ENCODE results near the gene NEUROD2.

NEUROD2 gene

DNA sequence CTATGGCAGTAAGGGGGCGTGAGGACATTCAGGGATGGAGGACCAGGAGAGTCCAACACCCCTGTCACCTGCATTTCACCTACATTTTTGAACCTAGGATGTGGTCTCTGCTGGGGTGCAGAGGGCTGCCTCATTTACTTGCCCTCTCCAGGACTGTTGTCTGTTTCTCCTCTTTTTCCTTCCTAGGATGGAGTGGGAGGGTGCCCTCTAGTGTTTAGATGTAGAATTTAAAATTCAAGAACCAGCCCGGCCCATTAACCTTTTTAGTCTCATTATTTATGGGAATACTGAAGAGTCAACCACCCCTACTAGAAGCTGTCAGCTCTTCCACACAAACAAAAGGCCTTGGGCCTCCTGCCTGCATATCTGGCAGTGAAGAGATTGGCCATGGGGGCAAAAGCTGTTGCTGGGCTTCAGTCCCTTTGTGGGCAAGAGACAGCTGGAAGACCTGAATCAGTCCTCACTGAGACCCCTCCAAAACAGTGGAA, 26.7 kb upstream of the NEUROD2 start:
- DNase-seq, result peak; percentile 44 to 75

DNA sequence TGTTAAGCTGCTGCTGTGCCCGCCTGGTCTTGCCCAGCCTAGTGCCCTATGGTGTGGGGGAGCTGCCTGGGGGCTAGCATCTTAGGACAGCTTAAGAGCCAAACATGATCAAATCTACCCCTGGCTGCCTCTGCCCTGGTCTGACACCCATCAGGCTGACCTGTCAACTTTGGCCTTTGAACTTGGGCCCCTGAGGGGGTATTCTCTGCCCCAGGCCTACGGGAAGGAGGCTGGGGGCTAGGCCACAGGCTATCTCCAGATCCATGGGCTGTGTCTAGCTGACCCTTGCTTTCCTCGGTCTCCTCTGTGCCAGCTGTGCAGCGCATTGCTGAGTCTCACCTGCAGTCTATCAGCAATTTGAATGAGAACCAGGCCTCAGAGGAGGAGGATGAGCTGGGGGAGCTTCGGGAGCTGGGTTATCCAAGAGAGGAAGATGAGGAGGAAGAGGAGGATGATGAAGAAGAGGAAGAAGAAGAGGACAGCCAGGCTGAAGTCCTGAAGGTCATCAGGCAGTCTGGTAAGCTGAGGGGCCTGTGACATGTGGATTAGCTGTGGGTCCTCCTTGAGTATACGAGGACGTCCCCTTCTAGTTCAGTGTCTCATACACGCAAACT, 26.0 kb upstream of the NEUROD2 start:
- DNase-seq, result no peak

DNA sequence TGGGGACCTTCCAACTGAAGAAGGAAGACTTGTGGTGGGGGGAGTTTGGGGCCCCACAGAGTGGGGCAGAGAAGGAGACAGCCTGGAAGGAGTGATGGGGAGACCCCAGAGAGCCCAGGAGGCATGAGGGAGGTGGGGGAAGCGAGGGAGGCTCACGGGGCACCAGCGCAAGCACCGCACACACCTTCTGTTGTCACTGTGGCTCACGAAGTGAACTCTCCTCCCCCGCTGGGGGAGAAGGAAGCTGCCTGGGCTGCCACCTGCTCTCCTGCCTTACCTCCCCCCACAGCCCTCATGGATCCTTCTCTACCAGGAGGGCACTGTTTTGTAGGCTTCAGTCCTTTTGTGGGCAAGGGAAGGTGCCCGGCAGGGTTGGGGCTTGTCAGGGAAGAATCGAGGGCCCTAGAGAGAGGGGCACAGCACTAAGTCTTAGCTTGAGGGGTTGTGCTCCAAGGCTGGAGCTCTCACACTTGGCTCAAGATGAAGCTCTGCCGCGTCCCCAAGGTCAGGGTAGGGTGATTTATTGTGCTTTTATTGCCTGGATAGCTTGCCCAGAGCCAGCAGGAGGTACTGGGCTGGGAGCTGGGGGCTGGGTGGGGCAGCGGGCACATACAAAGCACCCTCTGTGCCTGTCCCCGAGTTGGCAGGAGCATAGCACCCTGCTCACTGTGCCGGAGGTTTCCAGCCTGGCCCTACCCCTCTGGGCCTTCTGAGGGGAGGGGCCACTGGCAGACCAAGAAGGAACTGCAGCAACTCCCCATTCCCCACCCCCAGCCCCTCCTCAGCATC, 24.6 kb upstream of the NEUROD2 start:
- peak in 1 of 2 experiments; percentile 67 for DNase-seq

DNA sequence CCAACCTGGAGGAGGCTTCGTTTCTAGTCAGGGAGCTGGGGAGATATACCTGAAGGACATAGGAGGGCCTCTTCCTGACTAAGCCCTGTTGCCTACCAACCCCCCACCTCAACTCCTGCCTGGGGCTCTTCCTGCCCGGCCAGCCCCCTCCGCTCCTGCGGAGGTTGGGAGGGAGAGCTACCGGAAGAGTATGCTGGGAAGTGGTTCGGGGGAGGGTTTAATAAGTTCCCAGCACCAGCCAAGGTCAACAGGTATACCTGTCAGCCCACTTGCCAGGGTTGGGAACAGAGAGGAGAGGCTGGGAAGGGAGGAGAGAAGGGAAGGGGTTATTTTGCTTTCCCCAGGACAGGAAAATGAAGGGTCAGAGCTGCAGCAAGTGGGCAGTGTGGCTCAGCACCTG, 23.7 kb upstream of the NEUROD2 start:
- peak; percentile 41 to 78 for DNase-seq

DNA sequence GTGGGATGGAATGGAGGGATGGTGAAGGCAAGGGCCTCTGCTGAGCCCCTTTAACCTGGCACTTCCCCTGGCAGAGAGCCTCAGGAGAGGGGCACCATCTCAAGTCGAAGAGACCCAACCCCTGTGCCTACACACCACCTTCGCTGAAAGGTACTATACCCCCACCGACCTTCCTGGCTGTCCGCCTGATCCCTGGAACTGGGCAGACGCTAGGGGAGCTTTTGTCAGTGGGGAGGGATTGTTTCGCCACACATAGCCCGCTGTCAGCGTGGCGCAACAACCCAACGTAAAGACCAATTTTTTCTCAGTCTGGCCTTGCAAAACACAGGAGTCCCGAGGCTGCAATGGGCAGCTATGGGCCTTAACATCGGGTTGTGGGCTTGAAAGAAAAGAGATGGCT, 22.2 kb upstream of the NEUROD2 start:
- no peak for DNase-seq

DNA sequence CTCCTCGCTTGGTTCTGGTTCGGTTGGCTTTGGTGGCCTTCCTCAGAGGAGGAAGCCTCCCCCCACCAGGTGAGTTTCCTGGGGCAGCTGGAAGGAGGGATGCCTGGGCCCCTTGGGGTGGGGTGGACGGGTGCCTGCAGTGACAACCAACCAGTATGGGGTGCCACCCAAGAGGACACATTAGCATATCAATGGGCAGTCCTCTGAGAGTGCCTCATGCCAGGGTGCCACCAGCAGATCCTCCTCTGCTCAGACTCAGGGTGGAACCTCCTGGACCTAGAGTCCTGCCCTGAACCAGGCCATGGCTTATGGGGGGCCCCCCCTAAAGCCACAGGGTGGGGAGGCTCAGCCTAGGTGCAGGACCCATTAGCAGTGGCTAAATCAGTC, 21.8 kb upstream of the NEUROD2 start:
- no peak for DNase-seq

DNA sequence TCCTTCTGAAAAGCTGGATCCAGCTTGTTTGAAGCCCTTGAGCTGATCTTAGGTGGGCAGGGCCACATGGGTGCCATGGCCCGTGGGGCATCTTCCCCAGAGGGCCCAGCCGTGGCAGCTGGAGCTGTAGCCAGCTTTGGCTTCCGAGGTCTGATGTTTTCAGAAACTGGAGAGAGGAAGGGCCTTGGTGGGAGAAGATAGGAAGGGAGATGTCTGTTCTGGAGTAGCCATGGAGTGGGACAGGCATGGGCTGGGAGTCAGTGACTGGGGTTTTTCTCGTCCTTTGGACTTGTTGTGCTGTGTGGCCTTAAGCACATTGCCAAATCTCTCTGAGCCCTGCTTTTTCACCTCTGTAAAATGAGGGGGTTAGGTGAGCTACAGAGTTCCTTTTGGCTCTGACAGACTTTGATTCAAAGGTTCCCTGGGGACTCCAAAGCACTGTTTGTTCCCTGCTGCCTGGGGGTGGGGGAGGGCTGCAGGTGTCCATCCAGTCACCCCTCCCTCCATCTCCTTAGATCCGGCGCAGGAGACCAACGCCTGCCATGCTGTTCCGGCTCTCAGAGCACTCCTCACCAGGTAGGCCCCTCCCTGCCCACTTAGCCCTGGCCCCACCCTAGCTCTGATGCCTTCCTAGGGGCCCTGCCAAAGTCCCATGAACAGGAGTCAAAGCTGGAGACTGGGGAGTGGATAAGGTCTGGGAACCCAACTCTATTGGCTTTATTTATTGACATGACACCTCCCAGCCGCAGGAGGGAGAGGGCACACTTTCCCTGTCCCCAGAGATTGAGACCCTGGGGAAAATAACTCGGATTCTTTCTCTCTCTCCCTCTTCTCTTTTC, 21.2 kb upstream of the NEUROD2 start:
- peak in 1 of 2 experiments; percentile 54 for DNase-seq

DNA sequence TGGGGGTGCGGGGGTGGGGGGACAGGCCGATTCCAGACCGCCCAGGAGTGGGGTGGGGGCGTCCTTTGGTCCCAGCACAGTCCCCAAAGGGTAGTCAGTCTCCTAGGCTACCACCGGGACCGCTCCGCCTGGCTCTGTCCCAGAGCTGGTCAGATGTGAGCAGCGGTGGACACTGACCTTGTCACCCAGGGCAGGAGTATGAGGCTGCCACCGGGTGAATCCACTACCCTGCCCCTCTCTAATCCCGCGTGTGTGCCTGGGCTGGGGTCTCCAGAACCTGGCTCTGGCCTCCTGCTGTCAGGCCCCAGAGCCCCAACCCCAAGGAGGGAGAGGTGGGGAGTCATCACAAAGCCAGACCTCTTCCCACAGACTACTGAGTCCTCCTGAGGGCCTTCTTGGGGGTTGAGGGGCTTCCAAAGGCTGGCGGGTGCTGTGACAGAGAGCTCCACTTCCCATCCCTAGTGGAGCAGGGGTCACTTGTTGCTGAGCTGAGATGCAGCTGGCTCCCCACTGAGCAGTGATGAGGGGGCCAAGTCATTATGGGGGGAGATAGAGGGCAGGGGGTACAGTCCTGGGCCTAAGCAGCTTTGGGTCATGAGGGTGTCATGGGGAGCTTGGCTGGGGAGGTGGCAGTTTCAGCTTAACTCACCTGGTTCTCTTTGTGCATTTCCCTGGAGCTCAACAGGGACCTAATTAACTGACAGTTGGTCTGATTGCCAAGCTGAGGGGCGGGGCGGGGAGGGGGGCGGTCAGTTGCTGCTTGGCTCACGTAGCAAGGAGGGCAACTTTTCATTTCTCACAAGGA, 20.2 kb upstream of the NEUROD2 start:
- peak in 1 of 2 experiments; percentile 63 for DNase-seq

DNA sequence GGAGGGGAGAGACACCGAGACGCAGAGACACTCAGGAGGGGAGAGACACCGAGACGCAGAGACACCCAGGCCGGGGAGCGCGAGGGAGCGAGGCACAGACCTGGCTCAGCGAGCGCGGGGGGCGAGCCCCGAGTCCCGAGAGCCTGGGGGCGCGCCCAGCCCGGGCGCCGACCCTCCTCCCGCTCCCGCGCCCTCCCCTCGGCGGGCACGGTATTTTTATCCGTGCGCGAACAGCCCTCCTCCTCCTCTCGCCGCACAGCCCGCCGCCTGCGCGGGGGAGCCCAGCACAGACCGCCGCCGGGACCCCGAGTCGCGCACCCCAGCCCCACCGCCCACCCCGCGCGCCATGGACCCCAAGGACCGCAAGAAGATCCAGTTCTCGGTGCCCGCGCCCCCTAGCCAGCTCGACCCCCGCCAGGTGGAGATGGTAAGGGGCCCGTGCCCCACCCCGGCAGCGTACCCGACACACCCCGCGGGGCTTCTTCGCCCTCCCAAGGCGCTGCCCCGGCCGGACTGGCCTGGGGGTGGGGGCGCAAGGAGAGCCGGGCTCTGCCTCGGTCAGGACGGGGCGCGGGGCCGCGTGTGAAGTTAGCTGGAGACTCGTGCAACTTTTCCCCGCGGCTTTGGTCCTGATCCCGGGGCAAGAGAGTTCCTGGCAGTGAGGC, 19.5 kb upstream of the NEUROD2 start:
- DNase-seq, result no peak

DNA sequence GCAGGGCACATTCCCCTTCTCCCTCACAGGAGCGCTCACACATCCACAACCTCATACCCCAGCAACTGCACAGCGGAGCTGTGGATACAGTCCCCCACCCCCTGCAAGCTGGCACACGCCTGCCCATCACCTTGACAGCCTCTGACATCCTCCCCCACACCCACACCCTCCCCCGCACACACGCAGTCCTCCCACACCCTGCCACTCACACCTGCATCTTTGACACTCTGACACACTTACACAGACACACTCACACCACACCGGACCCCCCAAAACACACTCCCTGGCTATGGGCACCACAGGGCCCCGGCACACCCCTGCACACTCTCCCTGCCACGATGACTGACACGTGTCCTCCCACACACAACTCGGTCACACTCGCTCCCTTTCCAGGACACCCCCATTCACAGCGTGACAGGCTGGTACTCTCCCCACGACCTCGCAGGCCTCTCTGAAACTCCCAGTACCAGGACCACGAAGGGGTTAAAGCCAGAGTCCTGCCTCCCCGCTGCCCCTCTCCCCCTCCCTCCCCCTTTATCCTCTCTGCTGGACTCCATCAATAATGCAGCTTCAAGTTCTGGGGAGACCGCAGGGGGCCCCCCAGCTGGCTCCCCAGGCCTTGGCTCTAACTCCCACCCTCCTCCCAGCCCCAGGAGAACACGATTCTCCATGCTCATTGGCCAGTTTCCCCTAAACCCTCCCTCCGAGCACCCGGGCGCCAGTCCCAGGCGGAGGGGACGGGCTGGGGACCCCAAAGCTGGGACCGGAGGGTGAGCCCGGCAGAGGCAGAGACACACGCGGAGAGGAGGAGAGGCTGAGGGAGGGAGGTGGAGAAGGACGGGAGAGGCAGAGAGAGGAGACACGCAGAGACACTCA, 18.7 kb upstream of the NEUROD2 start, which contains the start of gene PPP1R1B:
TSS of gene PPP1R1B (plus strand) at position 782 of the 876 bp plus-strand sequence. CDS start 441 bp downstream, outside the sequence.
- peak in 1 of 2 experiments; percentile 65 for DNase-seq

DNA sequence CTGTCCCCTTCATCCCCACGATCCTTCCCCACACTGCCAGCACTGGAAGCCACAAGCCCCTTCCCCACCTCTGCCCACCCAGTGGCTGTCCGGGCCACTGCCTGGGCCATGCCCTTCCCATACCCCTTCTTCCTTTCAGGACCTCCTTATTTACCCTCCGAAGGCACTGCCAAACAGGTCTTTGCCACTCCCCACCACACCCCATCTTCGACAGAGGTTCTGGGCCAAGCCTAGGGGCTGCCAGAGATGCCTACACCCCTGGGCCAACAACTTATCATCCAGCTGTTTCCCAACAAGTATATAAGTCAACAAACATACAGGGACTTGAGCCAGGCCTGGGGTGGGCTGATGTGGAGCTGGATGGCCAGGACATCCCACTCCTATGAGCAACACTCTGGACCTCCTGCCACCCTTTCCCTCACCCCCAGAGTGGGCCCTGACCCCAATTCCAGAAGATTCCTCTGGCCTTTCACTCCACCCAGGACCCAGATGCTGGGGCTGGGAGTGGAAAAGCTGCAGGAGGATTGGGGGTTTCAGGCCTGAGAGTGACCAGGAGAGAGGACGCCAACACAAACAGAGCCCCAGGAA, 17.6 kb upstream of the NEUROD2 start:
- DNase-seq, result no peak

DNA sequence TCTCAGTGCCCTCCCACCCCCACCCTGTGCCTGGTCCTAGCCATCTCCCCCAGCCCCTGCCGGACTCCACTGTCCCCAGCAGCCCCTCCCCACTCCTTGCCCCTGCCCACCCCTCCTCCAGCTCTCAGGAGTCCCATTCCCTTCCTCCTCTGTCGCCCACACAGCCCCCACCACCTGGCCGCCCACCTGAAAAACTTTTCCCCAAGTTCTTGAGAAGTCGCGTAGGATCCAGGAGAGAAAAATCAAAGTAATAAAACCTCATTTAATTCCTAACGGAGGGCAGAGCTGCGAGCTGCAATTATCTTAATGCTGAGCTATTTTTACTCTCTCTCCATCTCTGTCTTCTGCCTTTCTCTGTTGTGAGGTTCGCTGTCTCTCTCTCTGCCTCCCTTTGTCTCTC, 16.6 kb upstream of the NEUROD2 start:
- DNase-seq, result no peak

DNA sequence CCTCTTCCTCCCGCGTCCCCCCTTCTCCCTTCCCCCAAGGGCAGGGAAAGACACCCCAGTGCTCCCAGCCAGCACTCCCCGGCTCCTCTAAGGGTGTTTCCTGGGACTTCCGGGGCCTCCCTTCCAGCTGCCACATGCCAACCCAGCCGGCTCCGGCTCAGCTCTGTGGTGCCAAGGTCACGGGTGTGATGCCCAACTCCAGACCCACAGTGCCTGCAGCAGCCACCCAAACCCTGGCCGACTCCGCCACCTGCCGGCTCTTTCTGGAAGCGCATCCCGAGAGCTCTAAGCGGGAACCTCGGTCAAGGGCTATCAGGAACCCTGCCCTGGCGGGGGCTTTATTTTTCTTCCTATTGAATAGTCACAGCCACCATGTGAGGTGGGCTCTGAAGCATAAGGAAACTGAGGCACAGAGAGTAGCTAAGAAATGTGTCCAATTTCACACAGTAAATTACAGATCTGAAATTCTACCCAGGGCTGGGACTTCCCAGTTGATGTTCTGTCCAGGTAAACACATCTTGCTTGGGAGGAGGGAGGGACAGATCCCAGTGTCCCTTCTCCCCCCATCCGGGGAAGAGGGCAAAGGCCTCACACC, 15.7 kb upstream of the NEUROD2 start:
- peak; percentile 80 to 85 for DNase-seq

DNA sequence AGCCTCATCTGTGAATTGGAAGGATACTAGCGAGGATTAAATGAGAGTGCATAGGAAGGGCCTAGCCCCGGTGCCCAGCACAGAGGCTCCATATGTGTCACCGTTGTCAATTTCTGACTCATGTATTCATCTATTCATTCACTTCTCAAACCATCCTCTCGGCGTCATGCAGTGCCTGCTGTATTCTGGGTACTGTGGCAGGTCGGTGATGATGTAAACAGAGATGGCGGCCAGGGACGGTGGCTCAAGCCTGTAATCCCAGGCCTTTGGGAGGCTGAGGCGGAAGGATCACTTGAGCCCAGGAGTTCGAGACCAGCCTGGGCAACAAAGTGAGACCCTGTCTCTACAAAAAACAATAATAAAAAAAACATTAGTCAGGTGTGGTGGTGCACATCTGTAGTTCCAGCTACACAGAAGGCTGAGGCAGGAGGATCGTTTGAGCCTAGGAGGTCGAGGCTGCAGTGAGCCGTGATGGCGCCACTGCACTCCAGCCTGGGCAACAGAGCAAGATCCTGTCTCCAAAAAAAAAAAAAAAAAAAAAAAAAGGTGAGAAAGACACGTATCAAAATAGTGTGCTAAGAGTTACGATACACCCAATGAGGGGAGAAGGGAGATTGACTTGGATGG, 14.8 kb upstream of the NEUROD2 start:
- DNase-seq, result peak in 1 of 2 experiments; percentile 41

DNA sequence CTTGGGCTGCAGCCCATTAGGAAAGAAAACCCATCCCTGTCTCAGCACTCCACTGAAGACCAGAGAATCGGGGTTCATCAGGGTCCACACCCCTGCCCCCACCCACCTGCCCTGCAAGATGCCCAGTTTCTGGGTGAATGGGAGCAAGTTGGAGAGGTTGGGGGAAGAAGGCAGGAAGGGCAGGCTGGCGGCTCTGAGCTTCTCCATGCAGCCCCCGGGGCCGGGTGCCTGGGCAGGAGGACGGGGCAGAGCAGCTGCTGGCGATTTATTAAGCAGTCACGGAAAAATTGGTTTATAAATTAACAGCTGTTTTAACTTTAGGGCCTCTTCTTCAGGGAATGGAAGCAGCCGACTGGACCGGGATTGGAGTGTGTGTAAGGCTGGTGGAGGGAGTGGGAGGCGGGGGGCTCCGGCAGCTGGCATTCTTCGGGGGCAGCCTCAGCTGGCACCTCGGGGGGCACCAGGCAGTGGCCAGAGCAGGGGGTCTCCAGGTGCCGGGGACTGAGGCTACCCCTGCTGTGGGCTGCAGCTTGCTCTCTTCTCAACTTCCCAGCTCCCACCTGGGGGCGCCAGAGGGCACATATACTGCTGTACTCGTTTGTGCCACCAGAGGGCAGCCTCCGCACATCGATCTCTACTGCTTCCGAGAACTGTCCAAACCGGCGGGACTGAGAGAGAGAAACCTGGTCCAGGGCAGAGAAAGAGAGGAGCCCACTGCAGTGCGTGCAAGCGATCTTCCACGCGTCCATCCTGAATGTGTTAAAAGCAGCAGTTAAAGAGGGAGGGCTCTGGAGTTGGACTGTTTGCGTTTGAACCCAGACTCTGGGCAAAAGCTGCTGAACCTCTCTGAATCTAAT, 14.0 kb upstream of the NEUROD2 start:
- peak; percentile 84 to 88 for DNase-seq

DNA sequence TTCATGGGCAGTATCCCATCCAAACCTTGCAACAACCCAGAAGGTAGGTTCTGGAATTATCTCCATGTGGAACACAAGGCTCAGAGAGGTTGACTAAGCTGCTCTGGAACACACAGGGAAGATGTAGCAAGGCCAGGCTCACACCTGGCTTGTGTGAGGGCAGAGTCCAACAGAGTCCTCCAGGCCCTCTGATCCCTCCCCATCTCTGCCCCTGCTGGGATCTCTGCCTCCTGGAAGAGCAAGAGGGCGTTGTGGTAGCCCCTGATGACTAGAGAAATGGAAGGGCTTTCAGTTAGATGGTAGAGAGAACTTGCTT, 12.0 kb upstream of the NEUROD2 start:
- no peak for DNase-seq

DNA sequence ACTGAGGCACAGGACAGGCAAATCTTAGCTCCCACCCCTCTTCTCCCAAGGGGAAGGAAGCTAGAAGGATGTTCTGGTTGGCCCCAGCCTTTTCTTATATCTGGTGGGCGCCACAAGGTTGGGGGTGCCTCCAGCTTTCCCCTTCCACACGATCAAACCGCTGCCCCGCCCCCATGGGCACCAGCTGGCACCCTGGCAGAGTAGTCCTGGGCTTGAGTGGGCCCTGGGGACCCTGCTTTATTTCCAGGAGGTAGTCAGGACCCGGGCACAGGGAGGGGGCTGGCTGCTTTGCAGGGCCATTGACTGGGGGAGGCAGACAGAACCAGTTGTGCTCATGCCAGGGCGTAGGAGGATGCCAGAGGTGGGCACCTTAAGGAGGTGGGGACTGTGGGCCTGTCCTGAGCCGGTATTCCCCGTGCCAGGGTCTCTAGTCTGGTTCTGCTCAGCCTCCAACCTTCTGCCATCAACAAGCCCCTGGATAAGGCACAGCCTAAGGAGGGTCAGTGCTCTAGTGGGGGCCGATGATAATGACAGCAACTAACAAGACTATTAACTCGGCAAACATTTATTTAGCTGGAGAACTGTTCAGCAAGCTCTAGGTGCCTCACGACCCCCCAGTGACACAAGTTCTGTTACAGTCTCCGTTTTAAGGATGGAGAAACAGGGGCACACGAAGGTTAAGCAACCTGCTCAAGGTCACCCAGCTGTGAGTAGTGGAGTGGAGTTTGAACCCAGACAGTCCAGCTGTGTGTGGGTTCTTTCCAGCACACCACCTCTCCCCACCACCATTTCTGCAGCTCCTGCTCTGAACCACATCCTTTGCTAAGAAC, 11.5 kb upstream of the NEUROD2 start:
- peak in 1 of 2 experiments; percentile 25 for DNase-seq
